ENCODE measurements around the gene FGF8.

DNA sequence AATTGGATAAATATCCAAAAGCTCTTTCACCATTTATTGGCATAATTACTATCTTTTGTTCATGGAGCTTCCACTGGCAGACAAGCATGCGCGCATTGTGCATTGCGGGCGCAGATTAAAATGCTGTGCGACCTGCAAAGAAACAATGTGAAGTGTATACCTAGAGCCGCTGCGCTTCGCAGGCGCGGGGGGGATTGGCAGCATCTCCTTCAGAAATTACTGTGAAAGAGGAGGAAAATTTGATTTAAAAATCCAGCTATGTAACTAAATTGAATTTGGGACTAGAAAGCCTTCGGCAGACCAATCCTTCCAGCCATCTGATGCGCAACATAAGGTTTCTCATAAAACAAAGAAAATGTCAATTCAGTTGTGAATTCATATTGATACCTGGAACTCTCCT, 17.6 kb upstream of the FGF8 start:
- no peak for TF ChIP-seq EZH2 (IDR thresholded peaks at IDR 0.05; ENCODE audit: low read depth)
- TF ChIP-seq, protein P1, sequence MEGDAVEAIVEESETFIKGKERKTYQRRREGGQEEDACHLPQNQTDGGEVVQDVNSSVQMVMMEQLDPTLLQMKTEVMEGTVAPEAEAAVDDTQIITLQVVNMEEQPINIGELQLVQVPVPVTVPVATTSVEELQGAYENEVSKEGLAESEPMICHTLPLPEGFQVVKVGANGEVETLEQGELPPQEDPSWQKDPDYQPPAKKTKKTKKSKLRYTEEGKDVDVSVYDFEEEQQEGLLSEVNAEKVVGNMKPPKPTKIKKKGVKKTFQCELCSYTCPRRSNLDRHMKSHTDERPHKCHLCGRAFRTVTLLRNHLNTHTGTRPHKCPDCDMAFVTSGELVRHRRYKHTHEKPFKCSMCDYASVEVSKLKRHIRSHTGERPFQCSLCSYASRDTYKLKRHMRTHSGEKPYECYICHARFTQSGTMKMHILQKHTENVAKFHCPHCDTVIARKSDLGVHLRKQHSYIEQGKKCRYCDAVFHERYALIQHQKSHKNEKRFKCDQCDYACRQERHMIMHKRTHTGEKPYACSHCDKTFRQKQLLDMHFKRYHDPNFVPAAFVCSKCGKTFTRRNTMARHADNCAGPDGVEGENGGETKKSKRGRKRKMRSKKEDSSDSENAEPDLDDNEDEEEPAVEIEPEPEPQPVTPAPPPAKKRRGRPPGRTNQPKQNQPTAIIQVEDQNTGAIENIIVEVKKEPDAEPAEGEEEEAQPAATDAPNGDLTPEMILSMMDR (conservative IDR thresholded peaks at IDR 0.05) = no peak
